Measurements from ENCODE around the gene LSAMP.

LSAMP gene

GRCh38 chr3:116350119-116350733 is 95.1 kb downstream of the LSAMP start:
- no peak for DNase-seq

GRCh38 chr3:116348216-116348615 is 97.1 kb downstream of the LSAMP start:
- DNase-seq = no peak

- no peak for DNase-seq
Measured at GRCh38 chr3:116342499-116342898, 102.8 kb downstream of the LSAMP start.

- no peak for DNase-seq
Measured at GRCh38 chr3:116341899-116342298, 103.4 kb downstream of the LSAMP start.

GRCh38 chr3:116341381-116341780 is 103.9 kb downstream of the LSAMP start:
- no peak for DNase-seq

GRCh38 chr3:116340680-116341216 is 104.5 kb downstream of the LSAMP start:
- no peak for DNase-seq

- DNase-seq = no peak
Measured at GRCh38 chr3:116339441-116340028, 105.8 kb downstream of the LSAMP start.

- DNase-seq = no peak
Measured at GRCh38 chr3:116338713-116339112, 106.6 kb downstream of the LSAMP start.

GRCh38 chr3:116337229-116337628 is 108.1 kb downstream of the LSAMP start:
- no peak for DNase-seq

GRCh38 chr3:116331380-116331779 is 113.9 kb downstream of the LSAMP start:
- DNase-seq = no peak

- DNase-seq = no peak
Measured at GRCh38 chr3:116322750-116323375, 122.4 kb downstream of the LSAMP start.

GRCh38 chr3:116318370-116318769 is 126.9 kb downstream of the LSAMP start:
- no peak for DNase-seq

GRCh38 chr3:116316771-116317170 is 128.5 kb downstream of the LSAMP start:
- no peak for DNase-seq

GRCh38 chr3:116314476-116314875 is 130.8 kb downstream of the LSAMP start:
- DNase-seq = no peak

- no peak for DNase-seq
Measured at GRCh38 chr3:116306720-116307119, 138.6 kb downstream of the LSAMP start.

- no peak for DNase-seq
Measured at GRCh38 chr3:116306149-116306548, 139.1 kb downstream of the LSAMP start.

GRCh38 chr3:116302087-116302747 is 143.1 kb downstream of the LSAMP start:
- DNase-seq = no peak

GRCh38 chr3:116301422-116301821 is 143.9 kb downstream of the LSAMP start:
- no peak for DNase-seq

- DNase-seq = no peak
Measured at GRCh38 chr3:116300226-116300625, 145.1 kb downstream of the LSAMP start.

- no peak for DNase-seq
Measured at GRCh38 chr3:116299646-116300081, 145.6 kb downstream of the LSAMP start.

GRCh38 chr3:116298151-116298550 is 147.1 kb downstream of the LSAMP start:
- no peak for DNase-seq

GRCh38 chr3:116291141-116291540 is 154.1 kb downstream of the LSAMP start:
- DNase-seq = no peak

- no peak for DNase-seq
Measured at GRCh38 chr3:116288485-116288884, 156.8 kb downstream of the LSAMP start.
